ENCODE data around the gene SLC35G2. TPM values are rescaled to one million over a fixed set of nuclear protein-coding genes. Genes with fewer than 3 reads are reported as not detected.
"Not testable (repeated sequence)": the region's sequence is repeated elsewhere in the genome, so short reads cannot be mapped to it uniquely, and the experiment has no call there.

Gene SLC35G2
- total RNA-seq, 3 donors from 2014 or later = 0.41 to 2.4 (median 1.9) TPM

DNA sequence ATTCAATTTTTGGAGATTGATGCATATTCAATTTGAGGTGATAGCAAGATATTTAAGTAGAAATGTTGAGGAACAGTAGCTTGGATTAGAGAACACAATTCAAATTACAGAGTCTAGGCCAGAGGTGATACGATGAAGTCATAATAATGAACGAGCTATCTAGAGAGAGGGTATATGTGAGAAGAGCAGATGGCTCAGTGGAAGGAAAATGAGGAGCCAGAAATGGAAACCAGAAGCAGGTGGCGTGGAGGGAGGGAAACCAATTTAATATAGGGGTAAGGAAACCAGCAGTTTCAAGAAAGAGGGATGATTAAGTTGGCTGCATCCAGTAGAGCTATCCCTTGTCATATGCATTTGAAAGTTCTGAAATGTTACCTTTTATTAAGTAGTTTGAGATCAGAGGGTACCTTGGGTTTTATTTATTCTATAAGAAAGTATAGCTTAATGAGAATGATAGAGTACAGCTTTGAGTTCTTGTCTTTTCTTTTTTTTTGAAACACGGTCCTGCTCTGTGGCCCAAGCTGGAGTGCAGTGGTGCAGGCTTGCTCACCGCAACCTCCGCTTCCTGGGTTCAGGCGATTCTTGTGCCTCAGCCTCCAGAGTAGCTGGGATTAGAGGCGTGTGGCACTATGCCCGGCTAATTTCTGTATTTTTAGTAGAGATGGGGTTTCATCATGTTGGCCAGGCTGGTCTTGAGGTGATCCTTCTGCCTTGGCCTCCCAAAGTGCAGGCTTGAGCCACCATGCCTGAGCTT lies 65.2 kb downstream of the SLC35G2 start:
- DNase-seq (no peak), ATAC-seq (no peak)
- peaks cover 3% of the 10 kb centered on the region for H3K4me1 ChIP-seq (ENCODE audit: low read depth)
- TF ChIP-seq, protein P1, sequence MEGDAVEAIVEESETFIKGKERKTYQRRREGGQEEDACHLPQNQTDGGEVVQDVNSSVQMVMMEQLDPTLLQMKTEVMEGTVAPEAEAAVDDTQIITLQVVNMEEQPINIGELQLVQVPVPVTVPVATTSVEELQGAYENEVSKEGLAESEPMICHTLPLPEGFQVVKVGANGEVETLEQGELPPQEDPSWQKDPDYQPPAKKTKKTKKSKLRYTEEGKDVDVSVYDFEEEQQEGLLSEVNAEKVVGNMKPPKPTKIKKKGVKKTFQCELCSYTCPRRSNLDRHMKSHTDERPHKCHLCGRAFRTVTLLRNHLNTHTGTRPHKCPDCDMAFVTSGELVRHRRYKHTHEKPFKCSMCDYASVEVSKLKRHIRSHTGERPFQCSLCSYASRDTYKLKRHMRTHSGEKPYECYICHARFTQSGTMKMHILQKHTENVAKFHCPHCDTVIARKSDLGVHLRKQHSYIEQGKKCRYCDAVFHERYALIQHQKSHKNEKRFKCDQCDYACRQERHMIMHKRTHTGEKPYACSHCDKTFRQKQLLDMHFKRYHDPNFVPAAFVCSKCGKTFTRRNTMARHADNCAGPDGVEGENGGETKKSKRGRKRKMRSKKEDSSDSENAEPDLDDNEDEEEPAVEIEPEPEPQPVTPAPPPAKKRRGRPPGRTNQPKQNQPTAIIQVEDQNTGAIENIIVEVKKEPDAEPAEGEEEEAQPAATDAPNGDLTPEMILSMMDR (IDR thresholded peaks at IDR 0.05) = no peak
- H3K4me3 ChIP-seq = no peak overlapping the region
- H3K36me3 ChIP-seq (ENCODE audit: low read depth) = no peaks in the 10 kb centered on the region
- H3K9me3 ChIP-seq = no peaks in the 10 kb centered on the region
- intact Hi-C loops (cut with DNase I, micrococcal nuclease) = no loop called here

DNA sequence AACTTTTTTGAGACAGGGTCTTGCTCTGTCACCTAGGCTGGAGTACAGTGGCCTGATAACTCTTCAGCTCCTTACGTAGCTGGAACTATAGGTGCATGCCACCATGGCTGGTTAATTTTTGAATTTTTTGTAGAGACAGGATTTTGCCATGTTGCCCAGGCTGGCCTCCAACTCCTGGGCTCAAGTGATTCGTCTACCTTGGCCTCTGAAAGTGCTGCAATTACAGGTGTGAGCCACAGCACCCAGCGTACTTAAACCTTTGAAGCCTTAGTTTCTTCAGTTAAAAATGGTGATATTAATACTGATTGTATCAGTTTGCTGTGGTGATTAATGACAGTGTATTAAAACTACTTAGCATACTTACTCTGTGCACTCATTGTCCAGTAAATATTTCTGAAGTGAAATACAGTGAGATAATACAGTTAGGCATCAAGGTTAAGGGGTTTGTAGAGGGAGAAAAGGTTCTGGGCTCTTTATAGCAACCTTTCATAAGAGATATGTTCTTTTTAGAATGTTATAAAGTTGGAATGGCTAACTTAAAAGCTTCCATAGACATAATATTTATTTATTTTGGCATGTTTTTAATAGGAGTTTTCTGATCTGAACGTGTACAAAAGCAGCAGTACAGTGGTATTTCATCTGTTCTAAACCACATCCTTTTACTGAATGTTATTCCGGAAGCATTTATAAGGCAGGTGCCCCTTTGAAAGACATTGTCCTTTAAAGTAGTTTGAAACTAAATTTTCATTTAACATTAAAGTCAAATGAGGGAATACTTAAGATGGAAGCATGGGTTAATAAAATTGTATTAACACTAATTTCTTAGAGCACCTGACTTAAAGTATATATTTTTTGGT lies 66.7 kb downstream of the SLC35G2 start:
- ATAC-seq = peak; percentile 45
- Histone ChIP-seq H3K4me1 (ENCODE audit: low read depth) (peaks cover 3% of the 10 kb centered on the region), H3K9me3 (no peaks in the 10 kb centered on the region), H3K4me3 (no peak overlapping the region), H3K36me3 (ENCODE audit: low read depth) (no peaks in the 10 kb centered on the region)
- intact Hi-C loops (cut with DNase I, micrococcal nuclease) = no loop called here
- TF ChIP-seq, protein P1 (IDR thresholded peaks at IDR 0.05) = no peak
- DNase-seq = no peak

DNA sequence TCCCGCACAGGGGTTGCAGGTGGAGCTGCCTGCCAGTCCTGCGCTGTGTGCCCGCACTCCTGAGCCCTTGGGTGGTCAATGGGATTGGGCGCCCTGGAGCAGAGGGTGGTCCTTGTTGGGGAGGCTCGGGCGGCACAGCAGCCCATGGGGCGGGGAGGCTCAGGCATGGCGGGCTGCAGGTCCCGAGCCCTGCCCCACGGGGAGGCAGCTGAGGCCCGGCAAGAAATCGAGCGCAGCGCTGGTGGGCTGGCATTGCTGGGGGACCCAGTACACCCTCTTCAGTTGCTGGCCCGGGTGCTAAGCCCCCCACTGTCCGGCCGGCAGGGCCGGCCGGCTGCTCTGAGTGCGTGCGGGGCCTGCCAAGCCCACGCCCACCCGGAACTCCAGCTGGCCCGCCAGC lies 71.0 kb downstream of the SLC35G2 start:
- H3K4me3 ChIP-seq = no peak overlapping the region
- no peaks in the 10 kb centered on the region for H3K9me3 ChIP-seq
- peaks cover 7% of the 10 kb centered on the region for H3K4me1 ChIP-seq (ENCODE audit: low read depth)
- DNase-seq (no peak), ATAC-seq (no peak)
- TF ChIP-seq, protein P1 (IDR thresholded peaks at IDR 0.05) = no peak
- H3K36me3 ChIP-seq (ENCODE audit: low read depth) = no peaks in the 10 kb centered on the region
- intact Hi-C loops (cut with DNase I, micrococcal nuclease) = no loop called here

DNA sequence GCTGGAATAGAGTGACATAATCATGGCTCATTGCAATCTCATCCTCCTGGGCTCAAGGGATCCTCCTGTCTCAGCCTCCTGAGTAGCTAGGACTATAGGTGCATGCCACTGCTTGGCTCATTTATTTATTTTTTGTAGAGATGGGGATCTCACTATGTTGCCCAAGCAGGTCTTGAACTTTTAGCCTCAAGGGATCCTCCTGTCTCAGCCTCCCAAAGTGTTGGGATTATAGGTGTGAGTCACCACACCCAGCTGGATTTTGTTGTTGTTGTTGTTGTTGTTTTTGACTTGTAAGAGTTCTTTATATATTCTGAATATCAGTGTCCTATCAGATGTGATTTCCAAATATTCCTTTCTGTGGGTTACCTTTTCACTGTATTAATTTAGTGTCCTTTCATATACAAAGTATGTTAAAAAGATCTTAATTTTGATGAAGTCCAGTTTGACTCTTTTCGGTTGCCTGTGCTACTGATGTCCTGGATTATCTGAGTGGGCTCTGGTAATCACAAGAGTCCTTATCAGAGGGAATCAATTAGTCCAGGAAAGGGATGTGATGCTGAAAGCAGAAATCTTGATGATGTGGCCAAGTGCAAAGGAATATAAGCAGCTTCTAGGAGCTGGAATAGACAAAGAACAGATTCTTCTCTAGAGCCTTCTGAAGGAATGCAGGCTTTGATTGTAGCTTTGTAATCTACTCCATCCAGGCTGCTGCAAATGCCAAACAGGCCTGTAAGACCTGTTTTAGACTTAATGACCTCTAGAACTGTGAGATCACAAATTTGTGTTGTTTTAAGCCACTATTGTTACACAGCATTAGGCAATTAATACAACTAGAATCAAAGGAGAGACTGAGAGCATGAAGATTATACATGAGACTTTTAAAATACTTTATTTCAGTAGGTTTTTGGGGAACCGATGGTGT lies 73.3 kb downstream of the SLC35G2 start:
- no peak for ATAC-seq
- no peak for DNase-seq
- no peaks in the 10 kb centered on the region for H3K36me3 ChIP-seq (ENCODE audit: low read depth)
- H3K9me3 ChIP-seq = no peaks in the 10 kb centered on the region
- TF ChIP-seq, protein P1 (IDR thresholded peaks at IDR 0.05) = no peak
- intact Hi-C loops (cut with DNase I, micrococcal nuclease) = no loop called here
- peaks cover 4% of the 10 kb centered on the region for H3K4me1 ChIP-seq (ENCODE audit: low read depth)
- H3K4me3 ChIP-seq = no peak overlapping the region

DNA sequence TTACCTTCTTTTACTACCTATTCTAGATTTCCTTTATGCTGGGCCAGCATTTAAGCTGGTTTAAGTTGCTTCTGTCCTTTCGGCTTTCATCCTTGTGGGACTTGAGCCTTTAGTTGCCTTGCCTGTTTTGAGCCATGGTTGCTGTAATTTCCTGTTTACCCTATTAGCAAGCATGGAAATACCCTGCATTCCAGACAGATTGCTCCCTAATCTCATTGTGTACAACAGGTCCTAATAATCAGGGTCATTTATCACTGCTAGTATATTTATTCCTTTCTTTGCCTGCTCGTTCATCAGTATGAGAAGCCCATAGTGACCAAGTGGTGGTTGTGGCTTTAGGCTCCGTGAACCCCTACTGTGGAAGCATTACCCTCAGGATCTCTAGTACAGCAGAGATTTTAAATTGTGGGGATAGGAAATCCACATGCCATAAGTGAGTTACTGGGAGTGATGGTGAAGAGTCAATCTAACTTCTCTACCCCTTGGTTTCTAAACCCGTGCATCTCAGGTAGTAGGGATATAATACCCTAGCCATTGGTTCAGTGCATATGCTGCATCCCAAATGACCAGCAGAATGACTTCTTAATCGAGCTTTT lies 75.0 kb downstream of the SLC35G2 start:
- ATAC-seq = no peak
- H3K4me1 ChIP-seq (ENCODE audit: low read depth) = peaks cover 4% of the 10 kb centered on the region
- H3K36me3 ChIP-seq (ENCODE audit: low read depth) = no peaks in the 10 kb centered on the region
- intact Hi-C loops (cut with DNase I, micrococcal nuclease) = no loop called here
- no peak for DNase-seq
- H3K9me3 ChIP-seq = no peaks in the 10 kb centered on the region
- TF ChIP-seq, protein P1 (IDR thresholded peaks at IDR 0.05) = no peak
- H3K4me3 ChIP-seq = no peak overlapping the region

DNA sequence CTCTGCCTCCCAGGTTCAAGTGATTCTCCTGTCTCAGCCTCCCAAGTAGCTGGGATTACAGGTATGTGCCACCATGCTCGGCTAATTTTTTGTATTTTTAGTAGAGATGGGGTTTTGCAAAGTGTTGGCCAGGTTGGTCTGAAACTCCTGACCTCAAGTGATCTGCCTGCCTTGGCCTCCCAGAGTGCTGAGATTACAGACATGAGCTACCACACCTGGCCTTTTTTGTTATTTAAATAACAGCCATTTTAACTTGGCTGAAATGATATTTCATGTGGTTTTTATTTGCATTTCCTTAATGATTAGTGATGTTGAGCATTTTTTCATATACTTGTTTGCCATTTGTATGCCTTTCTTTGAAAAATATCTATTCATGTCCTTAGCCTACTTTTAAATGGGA lies 78.2 kb downstream of the SLC35G2 start:
- DNase-seq; ATAC-seq; H3K36me3 ChIP-seq (ENCODE audit: low read depth); intact Hi-C loops (cut with DNase I, micrococcal nuclease); H3K4me3 ChIP-seq; H3K9me3 ChIP-seq; H3K4me1 ChIP-seq (ENCODE audit: low read depth): not testable (repeated sequence)

Measured in mucosa of descending colon (tissue), 3 donors.